ENCODE data around the gene PFKFB3.
"Not testable (repeated sequence)": the region's sequence is repeated elsewhere in the genome, so short reads cannot be mapped to it uniquely, and the experiment has no call there.

PFKFB3 gene

DNA sequence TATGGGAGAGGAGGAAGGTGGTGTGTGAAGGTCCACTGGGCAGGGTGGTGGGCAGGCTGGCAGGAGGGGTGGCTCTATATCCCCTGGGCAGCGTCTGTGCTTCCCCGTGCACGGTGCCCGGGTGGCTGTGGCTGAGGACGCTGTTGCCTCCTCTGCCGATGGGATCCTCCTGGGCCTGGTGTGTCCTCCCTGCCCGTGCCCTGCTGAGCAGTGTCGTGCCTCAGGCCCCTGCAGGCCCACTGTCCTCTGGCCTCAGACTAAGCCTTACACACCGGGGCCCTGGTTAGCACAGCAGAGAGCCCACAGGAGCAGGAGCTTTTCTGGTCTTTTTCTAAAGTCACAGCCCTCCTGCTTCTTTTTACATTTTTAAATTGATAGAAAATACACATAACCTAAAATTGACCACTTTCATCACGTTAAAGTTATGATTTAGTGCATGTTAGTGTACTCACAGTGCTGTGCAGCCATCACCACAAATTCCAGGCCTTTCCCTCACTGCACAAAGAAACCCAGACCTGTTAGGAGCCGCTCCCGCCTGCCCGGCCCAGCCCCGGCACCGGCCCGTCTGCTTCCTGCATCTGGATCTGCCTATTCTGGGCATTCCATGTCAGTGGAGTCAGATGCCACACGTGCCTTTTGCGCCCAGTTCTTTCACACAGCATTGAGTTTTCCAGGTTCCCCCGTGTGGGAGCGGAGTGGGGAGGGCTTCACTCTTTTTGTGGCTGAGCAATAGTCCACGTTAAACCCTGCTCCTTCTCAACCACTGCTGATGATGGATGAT, 19.4 kb downstream of the PFKFB3 start:
- DNase-seq, result no peak

DNA sequence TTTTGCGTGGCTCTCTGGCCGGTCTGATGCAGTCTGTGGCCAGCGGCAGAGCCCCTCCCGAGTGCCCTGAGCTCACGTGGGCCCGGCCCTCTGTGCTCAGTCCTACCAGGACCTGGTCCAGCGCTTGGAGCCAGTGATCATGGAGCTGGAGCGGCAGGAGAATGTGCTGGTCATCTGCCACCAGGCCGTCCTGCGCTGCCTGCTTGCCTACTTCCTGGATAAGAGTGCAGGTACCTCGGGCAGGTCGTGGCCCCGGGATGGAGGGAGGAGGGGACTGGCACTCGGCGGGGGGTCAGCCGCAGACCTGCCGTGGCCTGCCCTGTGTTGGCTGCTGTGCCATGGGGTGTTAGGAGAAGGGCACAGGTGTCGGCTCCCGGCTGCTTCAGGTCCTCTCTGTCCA, 20.0 kb downstream of the PFKFB3 start:
- DNase-seq, result peak; percentile 41

DNA sequence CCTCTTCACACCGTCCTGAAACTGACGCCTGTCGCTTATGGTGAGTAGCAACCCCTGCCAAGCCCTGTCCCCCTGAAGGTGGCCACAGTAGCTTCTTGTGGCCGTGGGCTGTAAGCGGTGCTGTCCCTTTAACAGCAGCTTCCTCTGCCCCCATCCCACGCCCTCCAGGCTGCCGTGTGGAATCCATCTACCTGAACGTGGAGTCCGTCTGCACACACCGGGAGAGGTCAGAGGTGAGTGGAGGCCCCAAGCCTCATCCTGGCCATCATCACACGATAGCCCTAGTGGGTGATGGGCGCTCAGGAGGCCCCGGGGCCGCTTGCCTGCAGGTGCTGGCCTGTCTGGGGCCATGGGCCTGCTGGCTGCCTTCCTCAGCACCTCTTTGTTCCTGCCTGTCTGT, 21.2 kb downstream of the PFKFB3 start:
- DNase-seq, result no peak

DNA sequence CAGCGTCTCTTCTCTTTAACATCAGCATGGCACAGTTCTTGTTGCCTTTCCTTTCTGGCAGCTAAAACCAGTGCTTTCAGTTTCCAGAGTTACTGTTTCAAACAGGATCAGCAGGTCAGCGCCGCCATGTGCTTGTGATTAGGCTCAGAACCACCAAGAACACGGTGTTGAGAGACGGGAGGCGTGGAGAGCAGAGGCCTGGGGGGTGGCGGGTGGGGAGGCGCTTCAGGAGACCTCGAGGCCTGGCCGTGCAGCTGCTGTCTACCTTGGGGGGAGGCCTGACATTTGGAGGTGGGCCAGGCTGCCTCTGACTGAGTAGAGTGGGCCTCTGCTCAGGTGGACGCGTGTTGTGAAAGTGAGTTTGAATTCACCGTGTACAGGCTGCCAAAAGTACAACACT, 22.0 kb downstream of the PFKFB3 start:
- no peak for DNase-seq

DNA sequence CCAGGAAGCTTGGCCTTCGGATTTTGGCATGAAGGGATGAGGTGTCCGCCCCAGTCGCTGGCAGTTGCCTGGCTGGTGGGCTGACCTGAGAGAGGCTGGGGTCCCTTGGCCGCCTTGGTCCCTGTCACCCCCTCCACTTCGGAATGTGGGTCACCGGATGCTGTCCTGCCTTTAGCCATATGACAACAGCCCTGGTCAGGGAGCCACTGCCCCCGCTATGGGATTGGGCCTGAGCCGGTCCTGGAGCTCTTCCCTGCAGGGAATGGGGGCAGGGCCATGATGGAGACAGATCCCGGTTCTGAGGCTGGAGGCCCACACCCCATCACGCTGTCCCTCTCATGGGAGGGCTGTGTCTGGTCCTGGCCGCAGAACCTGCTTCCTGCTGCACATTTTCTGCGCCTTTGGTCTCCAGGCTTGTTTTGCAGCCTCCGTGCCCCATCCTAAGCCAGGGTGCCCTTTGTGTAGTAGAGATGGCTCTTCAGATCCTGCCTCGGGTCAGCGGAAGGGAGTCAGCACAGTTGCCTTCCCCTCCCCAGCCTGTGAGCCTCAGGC, 22.6 kb downstream of the PFKFB3 start:
- no peak for DNase-seq

DNA sequence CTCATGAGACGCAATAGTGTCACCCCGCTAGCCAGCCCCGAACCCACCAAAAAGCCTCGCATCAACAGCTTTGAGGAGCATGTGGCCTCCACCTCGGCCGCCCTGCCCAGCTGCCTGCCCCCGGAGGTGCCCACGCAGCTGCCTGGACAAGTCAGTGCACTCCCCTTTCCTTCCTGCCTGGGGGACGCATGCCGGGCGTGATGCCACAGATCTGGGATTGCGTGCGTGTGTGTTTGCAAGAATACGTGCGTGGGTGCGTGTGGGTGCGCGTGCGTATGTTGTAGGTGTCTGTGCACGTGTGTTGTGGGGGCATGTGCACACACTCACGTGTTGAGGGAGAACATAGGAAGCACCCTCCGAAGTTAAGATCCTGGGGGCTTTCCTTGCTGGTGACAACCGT, 23.5 kb downstream of the PFKFB3 start:
- no peak for DNase-seq

DNA sequence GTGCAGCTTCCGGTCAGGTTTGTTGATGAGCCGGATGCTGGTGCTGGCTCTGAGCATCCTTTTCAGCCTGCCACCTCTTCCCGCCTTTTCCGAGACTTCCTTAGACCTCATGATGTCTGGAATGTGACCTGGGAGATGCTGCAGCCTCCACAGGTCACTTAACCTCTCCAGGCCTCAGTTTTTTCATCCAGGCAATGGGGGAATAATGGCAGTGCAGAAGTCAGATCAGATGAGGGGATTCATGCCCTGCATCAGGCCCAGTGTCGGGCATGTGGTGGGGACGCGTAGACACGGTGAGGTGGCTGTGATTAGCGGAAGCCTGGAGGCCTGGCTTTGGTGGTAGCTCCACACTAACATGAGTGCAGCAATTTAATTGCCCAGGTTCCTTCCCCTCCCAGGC, 24.6 kb downstream of the PFKFB3 start:
- DNase-seq, result no peak

DNA sequence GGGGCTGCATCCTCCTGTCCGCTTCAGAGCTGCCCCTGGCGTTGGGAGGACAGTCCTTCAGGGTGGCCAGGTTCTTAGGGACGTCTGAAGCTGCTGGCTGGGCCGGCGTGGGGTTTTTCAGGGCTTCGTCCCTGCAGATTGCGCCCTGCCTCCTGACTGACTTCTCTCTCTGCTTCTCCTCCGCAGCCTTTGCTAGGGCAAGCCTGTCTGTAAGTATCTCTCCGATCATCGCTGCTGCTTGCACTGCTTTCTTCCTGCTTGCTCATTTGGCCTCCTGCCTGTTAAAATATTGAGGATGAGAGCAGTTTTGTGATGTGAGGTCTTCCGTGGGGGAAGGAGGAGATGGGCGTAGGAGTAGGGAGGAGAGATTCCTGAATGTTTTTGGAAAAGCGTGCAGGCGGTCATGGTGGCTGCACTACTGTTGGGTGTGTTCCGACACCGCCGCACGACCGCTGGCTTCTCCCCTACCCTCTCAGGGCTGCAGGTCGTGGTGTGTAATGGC, 25.3 kb downstream of the PFKFB3 start:
- no peak for DNase-seq

DNA sequence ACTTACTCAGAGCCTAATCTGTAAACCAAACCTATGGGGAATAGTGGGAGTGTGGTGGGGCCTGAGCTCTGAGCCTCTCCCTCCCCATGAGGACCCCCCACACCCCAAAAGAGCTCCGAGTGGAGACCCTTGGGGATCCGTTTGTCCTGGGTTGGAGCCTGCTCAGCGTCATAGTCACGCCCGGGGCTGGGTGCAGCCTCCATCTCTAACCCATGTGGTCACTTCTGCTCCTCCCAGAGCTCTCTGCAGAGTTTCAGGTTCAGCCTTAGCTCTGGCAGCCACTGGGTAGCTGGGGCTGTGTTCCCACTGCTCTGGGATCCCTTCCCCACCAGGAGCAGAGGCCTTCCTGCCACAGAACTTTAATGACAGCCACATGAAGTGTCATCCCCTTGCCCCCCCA, 25.9 kb downstream of the PFKFB3 start:
- DNase-seq, result no peak

DNA sequence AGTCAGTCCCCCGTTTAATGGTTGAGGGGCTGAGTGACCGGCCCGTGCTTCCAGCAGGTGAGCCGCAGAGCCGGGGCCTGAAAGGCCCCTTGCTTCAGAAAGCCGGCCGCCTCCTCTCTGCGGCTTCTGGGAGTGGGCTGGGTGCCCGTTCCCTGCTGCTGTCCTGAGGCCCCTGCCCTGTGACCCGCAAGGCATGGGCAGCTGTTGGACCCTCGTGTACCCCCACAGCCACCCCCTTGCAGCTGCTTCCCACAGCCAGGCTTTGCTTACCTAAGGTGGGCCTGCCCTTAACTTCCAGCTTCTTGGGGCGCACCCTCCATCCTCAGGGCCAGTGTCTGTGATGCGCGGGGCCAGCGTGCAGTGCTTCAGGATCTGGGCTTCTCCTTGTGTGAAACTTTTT, 26.6 kb downstream of the PFKFB3 start:
- no peak for DNase-seq

DNA sequence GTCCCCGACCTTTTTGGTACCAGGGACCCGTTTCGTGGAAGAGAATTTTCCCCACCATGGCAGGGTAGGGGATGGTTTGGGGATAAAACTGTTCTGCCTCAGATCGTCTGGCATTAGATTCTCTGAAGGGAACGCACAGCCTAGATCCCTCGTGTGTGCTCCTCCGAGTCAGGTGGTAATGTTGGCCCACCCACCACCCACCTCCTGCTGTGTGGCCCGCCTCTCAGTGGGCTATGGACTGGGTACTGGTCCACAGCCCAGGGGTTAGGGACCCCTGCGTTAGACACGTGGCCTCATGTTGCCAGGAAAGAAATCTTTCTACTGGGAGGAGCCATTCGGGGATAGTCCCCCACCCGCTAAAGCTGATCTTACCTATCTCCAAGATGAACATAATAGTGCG, 27.0 kb downstream of the PFKFB3 start:
- DNase-seq, result no peak

DNA sequence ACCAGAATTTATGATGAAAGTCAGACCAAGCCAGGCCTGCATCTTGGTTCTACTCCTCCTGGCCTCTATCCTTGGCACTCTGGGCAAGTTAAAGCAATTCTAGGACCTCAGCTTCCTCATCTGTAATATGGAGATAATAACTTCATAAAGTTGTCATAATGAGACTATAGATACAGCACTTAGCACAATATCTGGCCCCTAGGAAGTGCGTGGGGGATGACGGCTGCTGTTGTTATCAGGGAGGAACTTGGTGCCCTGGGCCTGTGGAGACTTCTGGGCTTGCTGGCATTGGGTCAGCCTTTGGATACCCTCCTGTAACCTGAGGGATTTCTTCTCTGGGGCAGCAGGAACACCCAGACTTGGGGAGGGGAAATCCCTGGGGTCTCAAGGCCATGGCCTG, 27.6 kb downstream of the PFKFB3 start:
- no peak for DNase-seq

DNA sequence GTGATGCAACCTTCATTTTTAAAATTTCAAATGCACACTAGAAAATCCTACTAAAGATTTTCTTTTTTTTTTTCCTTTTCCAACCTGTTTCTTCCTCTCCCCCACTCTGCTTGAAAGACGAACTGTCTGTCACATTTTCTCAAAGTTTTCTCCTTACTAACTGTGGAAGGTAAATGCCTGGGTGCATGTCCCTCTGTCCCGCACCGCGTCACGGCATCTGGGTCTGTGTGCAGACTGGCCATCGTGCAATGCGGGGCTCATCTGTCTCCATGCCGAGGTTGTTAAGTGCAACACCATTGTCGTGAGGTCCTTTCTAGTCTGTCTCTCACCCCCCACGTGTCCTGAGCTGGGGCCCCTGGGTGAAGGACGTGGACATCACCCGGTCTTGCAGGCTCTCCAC, 28.4 kb downstream of the PFKFB3 start:
- no peak for DNase-seq

DNA sequence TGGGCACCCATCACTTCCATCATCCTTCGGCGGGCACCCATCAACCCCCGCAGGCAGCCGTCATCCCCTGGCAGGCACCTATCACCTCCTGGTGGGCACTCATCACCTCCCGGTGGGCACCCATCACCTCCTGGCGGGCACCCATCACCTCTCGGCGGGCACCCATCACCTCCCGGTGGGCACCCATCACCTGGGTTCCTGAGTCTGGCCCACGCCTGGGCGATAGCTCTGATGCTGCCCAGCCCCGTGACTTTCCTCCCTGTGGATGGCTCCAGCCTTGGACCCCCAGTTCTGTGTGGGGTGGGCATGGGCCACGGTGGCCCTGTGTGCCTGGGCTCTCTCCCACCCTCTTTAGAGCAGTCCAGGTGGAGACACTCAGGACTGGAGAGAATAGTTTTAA, 29.0 kb downstream of the PFKFB3 start:
- DNase-seq, result no peak

DNA sequence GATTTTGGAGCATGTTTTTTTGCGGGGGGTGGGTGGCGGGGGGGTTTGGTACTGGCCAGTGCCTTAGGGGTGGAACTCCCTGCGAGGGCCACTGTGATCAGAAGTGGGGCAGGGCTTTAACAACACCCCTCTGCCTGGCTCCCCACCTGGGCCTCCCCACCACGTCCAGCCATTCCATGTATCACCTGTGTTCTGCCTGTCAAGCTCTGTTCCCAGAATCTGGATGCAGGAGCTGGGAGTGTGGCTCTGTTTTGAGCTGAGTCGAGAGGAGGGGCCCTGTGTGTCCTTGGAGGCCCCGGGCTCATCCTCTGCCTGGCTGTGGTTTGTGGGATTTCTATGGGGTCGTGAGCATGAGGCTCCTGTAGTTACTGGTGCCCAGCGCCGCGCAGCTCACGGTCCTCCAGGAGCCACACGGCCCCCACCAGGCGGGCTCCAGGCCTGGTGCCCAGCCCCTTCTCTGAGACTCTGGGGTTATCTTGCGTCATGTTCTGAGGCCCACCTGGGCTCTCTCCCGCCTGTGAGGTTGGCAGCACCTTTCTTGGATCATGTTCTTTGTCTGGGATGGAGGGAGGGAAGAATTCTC, 29.6 kb downstream of the PFKFB3 start:
- DNase-seq, result no peak

DNA sequence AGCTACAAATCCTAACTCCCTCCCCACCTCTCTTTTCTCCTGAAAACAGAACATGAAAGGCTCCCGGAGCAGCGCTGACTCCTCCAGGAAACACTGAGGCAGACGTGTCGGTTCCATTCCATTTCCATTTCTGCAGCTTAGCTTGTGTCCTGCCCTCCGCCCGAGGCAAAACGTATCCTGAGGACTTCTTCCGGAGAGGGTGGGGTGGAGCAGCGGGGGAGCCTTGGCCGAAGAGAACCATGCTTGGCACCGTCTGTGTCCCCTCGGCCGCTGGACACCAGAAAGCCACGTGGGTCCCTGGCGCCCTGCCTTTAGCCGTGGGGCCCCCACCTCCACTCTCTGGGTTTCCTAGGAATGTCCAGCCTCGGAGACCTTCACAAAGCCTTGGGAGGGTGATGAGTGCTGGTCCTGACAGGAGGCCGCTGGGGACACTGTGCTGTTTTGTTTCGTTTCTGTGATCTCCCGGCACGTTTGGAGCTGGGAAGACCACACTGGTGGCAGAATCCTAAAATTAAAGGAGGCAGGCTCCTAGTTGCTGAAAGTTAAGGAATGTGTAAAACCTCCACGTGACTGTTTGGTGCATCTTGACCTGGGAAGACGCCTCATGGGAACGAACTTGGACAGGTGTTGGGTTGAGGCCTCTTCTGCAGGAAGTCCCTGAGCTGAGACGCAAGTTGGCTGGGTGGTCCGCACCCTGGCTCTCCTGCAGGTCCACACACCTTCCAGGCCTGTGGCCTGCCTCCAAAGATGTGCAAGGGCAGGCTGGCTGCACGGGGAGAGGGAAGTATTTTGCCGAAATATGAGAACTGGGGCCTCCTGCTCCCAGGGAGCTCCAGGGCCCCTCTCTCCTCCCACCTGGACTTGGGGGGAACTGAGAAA, 30.4 kb downstream of the PFKFB3 start:
- peak; percentile 61 for DNase-seq

DNA sequence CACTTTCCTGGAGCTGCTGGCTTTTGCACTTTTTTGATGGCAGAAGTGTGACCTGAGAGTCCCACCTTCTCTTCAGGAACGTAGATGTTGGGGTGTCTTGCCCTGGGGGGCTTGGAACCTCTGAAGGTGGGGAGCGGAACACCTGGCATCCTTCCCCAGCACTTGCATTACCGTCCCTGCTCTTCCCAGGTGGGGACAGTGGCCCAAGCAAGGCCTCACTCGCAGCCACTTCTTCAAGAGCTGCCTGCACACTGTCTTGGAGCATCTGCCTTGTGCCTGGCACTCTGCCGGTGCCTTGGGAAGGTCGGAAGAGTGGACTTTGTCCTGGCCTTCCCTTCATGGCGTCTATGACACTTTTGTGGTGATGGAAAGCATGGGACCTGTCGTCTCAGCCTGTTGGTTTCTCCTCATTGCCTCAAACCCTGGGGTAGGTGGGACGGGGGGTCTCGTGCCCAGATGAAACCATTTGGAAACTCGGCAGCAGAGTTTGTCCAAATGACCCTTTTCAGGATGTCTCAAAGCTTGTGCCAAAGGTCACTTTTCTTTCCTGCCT, 31.1 kb downstream of the PFKFB3 start:
- no peak for DNase-seq

DNA sequence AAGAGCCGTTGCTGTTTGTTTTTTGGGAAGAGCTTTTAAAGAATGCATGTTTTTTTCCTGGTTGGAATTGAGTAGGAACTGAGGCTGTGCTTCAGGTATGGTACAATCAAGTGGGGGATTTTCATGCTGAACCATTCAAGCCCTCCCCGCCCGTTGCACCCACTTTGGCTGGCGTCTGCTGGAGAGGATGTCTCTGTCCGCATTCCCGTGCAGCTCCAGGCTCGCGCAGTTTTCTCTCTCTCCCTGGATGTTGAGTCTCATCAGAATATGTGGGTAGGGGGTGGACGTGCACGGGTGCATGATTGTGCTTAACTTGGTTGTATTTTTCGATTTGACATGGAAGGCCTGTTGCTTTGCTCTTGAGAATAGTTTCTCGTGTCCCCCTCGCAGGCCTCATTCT, 31.6 kb downstream of the PFKFB3 start:
- DNase-seq, result no peak

DNA sequence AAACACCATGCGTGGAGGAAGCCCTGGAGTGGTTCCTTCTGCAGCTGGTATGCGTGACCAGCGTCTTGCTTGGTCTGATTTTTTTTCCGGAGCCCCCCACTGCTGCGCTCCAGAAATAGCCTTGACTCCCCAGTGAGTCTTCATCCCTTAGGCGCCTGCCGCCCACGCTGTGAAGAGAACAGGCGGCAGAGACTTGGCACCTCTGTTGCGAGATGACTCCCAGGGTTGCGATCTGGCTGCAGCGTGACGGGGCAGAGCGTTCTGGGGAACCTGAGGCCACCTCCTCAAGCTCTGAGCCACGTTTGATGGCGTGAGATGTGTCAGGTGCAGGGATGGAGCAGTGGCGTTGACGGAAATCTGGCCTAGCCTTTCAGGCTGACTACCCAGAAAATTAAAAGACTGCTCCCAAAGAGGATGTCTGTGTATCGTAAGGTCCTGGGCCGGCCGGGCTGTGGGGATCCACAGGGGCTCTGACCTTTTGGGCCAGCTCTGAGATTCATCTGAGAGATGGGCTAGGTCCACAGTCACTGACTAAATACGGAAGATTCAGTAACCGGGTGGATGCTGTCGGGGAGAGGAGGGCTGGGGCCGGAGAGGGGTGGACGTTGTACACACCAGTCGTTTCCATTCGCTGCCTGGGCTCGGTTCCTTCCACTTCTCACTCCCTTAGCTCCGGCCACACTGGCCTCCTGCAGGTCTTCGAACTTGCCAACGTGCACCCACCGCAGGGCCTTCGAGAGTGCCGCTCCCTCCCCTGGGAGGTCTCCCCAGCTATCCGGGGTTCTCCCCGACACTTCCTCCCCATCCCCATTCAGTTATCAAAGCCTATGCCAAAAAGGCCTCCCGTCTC, 33.8 kb downstream of the PFKFB3 start:
- no peak for DNase-seq

DNA sequence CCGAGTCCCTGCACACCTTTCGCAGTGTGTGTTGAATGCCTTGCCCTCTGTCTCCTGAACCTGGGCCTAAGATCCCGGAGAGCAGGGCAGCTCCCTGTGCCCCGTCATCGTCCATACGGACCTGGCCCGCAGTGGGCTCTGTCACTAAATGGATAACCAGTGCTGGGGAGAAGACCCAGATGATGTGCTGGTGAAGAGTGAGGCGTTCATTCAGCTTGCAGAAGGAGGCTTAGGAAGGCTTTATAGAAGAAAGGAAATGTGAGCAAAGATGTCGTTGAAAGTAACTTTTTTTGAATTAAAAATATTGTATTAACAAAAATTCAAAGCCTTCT, 34.4 kb downstream of the PFKFB3 start:
- DNase-seq, result no peak

DNA sequence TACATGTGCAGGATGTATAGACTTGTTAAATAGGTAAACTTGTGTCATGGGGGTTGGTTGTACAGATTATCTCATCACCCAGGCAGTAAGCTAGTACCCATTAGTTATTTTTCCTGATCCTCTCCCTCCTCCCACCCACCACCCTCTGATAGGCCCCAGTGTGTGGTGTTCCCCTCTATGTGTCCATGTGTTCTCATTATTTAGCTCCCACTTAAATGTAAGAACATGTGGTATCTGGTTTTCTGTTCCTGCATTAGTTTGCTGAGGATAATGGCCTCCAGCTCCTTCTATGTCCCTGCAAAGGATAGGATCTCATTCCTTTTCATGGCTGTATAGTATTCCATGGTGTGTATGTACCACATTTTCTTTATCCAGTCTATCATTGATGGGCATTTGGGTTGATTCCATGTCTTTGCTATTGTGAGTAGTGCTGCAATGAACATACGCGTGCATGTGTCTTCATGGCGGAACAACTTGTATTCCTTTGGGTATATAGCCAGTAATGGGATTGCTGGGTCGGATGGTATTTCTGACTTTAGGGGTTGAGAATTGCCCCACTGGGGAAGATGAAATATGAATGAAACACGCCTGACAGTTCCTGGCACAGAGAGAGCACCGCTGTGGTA, 36.0 kb downstream of the PFKFB3 start:
- DNase-seq, result not testable (repeated sequence)

Data from midbrain (tissue), 1 donor.